Progenitor cell of endocrine pancreas (in vitro differentiated cells): Measurements from ENCODE around the gene AP4E1. TPM values are rescaled to one million over a fixed set of nuclear protein-coding genes. Genes with fewer than 3 reads are reported as not detected.

Experiments
- DNase-seq: peaks from one replicate; pipeline ENCODE4 v3.0.0; 2021; ENCODE audit warnings: low spot score; ENCODE audit not compliant: unreplicated experiment
- H3K27ac Mint-ChIP-seq: 2 replicates; pipeline ENCODE4 v1.8.0; 2021; ENCODE audit warnings: mild to moderate bottlenecking, moderate library complexity, mixed read lengths
- H3K27me3 Mint-ChIP-seq: 2 replicates; pipeline ENCODE4 v1.8.0; 2021; ENCODE audit warnings: mixed read lengths
- H3K36me3 Mint-ChIP-seq: 2 replicates; pipeline ENCODE4 v1.8.0; 2022; ENCODE audit warnings: mixed read lengths; ENCODE audit not compliant: insufficient read depth
- H3K4me1 Mint-ChIP-seq: 2 replicates; pipeline ENCODE4 v1.8.0; 2021; ENCODE audit warnings: low read depth, mixed read lengths
- H3K4me3 Mint-ChIP-seq: 2 replicates; pipeline ENCODE4 v1.8.0; 2021; ENCODE audit warnings: low read depth, mild to moderate bottlenecking, moderate library complexity, mixed read lengths
- H3K9me3 Mint-ChIP-seq: 2 replicates; pipeline ENCODE4 v1.8.0; 2021; ENCODE audit warnings: low read depth, mixed read lengths
- total RNA-seq: library from RNA; stranded (reverse); gene quantifications from 2 replicates; pipeline ENCODE4 v1.2.1, GENCODE V29; 2021
- TF ChIP-seq, protein P1 (sequence below): fragments of 200-600 bp; sonication (generic); IDR thresholded peaks from one replicate; pipeline ENCODE4 v1.5.0; 2021; ENCODE audit warnings: antibody characterized with exemption, mild to moderate bottlenecking; ENCODE audit not compliant: unreplicated experiment

AP4E1 gene
- total RNA-seq, 1 donor from 2014 or later: 10.5 TPM

DNA sequence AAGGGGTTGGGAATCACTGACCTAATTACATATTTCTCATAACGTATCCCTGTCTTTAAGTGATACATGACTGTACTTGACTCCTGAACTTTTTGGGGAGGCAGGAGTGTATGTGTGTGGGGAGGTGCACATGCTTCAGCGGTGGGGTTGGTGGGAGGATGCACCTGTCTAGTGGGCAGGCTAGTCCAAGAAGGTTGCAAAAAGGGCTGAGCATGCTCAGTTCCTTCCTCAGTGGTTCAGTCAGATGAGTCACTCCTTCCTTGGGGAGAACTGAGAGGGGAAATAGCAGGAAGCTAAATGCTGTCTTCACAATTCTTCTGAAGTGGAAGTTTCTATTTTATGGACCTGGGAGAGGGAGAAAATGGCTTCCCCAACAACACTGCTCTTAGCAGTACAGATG, 24.6 kb upstream of the AP4E1 start:
- H3K36me3 Mint-ChIP-seq: no peaks in the 10 kb centered on the region
- DNase-seq: no peak
- peaks cover 1% of the 10 kb centered on the region for H3K4me1 Mint-ChIP-seq
- no peak overlapping the region for H3K4me3 Mint-ChIP-seq
- H3K27ac Mint-ChIP-seq: no peak overlapping the region
- H3K9me3 Mint-ChIP-seq: no peaks in the 10 kb centered on the region
- no peaks in the 10 kb centered on the region for H3K27me3 Mint-ChIP-seq
- TF ChIP-seq, protein P1, sequence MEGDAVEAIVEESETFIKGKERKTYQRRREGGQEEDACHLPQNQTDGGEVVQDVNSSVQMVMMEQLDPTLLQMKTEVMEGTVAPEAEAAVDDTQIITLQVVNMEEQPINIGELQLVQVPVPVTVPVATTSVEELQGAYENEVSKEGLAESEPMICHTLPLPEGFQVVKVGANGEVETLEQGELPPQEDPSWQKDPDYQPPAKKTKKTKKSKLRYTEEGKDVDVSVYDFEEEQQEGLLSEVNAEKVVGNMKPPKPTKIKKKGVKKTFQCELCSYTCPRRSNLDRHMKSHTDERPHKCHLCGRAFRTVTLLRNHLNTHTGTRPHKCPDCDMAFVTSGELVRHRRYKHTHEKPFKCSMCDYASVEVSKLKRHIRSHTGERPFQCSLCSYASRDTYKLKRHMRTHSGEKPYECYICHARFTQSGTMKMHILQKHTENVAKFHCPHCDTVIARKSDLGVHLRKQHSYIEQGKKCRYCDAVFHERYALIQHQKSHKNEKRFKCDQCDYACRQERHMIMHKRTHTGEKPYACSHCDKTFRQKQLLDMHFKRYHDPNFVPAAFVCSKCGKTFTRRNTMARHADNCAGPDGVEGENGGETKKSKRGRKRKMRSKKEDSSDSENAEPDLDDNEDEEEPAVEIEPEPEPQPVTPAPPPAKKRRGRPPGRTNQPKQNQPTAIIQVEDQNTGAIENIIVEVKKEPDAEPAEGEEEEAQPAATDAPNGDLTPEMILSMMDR: no peak

DNA sequence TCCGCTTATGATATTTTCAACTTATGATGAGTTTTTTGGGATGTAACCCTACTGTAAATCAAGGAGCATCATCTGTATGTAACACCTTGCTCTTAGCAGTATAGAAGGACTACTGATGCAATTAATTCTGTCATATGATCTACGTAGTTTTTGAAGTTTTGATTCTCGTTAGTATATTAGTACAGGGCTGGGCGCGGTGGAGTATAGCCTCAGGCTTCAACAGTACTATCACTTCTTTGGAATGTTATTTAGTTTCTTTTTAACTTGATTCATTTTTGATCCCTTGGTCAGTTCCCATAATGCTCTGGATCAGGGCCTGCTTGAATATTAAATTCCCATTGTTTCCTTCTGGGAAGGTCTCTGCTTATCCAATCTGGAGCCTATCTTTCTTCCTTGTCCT, 23.9 kb upstream of the AP4E1 start:
- Mint-ChIP-seq H3K27me3 (no peaks in the 10 kb centered on the region), H3K4me1 (peaks cover 1% of the 10 kb centered on the region), H3K36me3 (no peaks in the 10 kb centered on the region), H3K4me3 (no peak overlapping the region), H3K27ac (no peak overlapping the region), H3K9me3 (no peaks in the 10 kb centered on the region)
- TF ChIP-seq, protein P1: no peak
- no peak for DNase-seq

DNA sequence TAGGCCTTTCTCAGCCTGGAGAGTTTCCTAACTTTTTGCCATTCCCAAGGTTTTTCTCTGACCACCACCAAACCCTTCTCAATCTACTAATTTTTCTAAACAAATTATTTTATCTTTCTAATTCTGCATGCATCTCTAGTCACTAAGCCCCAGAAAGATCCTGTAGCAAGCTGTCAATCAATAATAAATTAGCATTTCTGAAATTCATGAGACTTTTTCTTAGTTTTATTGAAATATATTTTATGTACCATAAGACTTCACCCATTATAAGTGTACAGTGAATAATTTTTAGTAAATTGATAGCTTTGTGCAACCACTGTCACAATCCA, 22.4 kb upstream of the AP4E1 start:
- Mint-ChIP-seq H3K4me1 (peaks cover 1% of the 10 kb centered on the region), H3K4me3 (no peak overlapping the region), H3K36me3 (no peaks in the 10 kb centered on the region), H3K9me3 (peaks cover 4% of the 10 kb centered on the region), H3K27me3 (no peaks in the 10 kb centered on the region), H3K27ac (no peak overlapping the region)
- no peak for DNase-seq
- TF ChIP-seq, protein P1: no peak

DNA sequence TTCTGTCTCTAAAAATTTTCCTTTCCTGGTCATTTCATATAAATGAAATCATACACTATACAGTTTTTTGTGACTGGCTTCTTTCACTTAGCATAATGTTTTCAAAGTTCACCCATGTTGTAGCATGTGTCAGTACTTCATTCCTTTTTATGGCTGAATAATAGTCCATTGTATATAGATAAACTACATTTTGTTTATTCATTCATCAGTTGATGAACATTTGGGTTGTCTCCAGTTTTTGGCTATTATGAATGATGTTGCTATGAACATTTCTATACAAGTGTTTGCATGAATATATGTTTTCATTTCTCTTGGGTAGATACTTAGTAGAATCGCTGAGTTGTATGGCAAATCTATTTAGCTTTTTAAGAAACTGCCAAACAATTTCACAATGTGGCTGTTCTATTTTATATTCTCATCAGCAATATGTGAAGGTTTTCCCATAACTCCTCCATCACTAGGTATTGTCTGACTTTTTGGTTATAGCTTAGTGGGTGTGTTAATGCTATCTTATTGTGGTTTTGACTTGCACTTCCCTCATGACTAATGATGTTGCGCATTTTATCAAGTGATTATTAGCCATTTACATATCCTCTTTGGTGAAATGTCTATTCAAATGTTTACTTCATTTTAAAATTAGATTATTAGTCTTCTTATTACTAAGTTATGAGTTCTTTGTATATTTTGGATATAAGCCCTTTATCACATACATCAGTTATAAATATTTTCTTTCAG, 21.7 kb upstream of the AP4E1 start:
- no peak for DNase-seq
- Mint-ChIP-seq H3K36me3 (no peaks in the 10 kb centered on the region), H3K27me3 (no peaks in the 10 kb centered on the region), H3K27ac (no peak overlapping the region), H3K4me1 (peaks cover 1% of the 10 kb centered on the region), H3K9me3 (peaks cover 5% of the 10 kb centered on the region), H3K4me3 (no peak overlapping the region)
- TF ChIP-seq, protein P1: no peak

DNA sequence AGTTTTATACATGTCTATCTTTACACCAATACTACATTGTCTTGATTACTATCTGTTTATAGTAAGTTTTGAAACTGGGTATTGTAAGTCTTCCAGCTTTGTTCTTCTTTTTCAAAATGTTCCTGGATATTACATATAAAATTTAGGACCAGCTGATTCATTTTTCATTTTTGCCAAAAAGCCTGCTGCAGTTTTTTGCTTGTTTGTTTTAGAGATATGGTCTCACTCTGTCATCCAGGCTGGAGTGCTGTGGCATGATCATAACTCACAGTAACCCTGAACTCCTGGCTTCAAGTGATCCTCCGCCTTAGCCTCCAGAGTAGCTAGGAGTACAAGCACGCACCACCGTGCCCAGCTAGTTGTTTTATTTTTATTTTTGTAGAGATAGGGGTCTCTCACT, 20.4 kb upstream of the AP4E1 start:
- Mint-ChIP-seq H3K27ac (no peak overlapping the region), H3K9me3 (peaks cover 10% of the 10 kb centered on the region), H3K27me3 (no peaks in the 10 kb centered on the region), H3K4me3 (no peak overlapping the region), H3K36me3 (no peaks in the 10 kb centered on the region), H3K4me1 (peaks cover 1% of the 10 kb centered on the region)
- TF ChIP-seq, protein P1: no peak
- DNase-seq: no peak
